ENCODE measurements around the gene S100P. TPM values are rescaled to one million over a fixed set of nuclear protein-coding genes. Genes with fewer than 3 reads are reported as not detected.

Gene S100P
- total and polyA plus RNA-seq, 2 donors from 2014 or later: not detected

- TF ChIP-seq CTCF (IDR thresholded peaks at IDR 0.05; ENCODE audit: borderline replicate concordance, extremely low read depth, insufficient read depth): no peak
Measured at GRCh38 chr4:6702761-6703160, 9.1 kb downstream of the S100P start.

DNA sequence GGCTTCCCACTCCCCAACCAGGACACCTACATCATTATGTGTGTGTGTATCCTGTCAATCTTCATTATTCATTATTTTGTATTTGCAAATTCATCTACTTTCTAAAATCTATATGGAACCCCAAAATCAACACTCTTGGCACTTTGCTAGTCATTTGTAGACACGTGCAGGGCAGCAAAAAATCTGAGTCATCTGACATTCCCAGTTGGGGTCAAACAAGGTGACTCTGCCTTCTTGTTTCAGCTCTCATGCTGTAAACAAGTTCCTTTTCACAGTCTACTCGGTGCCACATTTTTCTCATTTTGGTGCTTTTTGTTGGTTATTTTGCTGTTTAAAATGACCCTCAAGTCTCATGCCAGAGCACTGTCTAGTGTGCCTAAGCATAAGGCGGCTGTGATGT, 10.1 kb downstream of the S100P start:
- Histone ChIP-seq H3K27ac (ENCODE audit: low read depth in 2 of 2, low read length in 2 of 2) (no peak overlapping the region), H3K4me3 (ENCODE audit: low read length in 3 of 3) (no peak overlapping the region), H3K4me1 (ENCODE audit: control insufficient read depth in 2 of 3, insufficient read depth in 2 of 3, low read depth in 1 of 3, low read length in 3 of 3) (peaks cover 0 to 13% (median 9%) of the 10 kb centered on the region in 3 donors), H3K36me3 (ENCODE audit: control insufficient read depth in 2 of 3, insufficient read depth in 3 of 3, low read length in 3 of 3) (peaks cover 5 to 7% (median 7%) of the 10 kb centered on the region in 3 donors), H3K9me3 (ENCODE audit: control insufficient read depth in 2 of 3, insufficient read depth in 1 of 3, low read length in 3 of 3) (no peaks in the 10 kb centered on the region), H3K9ac (ENCODE audit: low read length in 3 of 3) (no peak overlapping the region), H3K27me3 (ENCODE audit: control insufficient read depth, insufficient read depth, low read length) (no peaks in the 10 kb centered on the region)
- DNase-seq (no peak), FAIRE-seq (no peak)
- TF ChIP-seq CTCF (IDR thresholded peaks at IDR 0.05; ENCODE audit: borderline replicate concordance, extremely low read depth, insufficient read depth): no peak
- intact Hi-C loops (cut with DNase I): no loop called here

More at GRCh38 chr4:6702761-6703160, 9.1 kb downstream of the S100P start:
- Histone ChIP-seq H3K4me3 (ENCODE audit: low read length in 3 of 3) (no peak overlapping the region), H3K27ac (ENCODE audit: low read depth in 2 of 2, low read length in 2 of 2) (no peak overlapping the region), H3K36me3 (ENCODE audit: control insufficient read depth in 2 of 3, insufficient read depth in 3 of 3, low read length in 3 of 3) (peaks cover 5 to 7% (median 7%) of the 10 kb centered on the region in 3 donors), H3K4me1 (ENCODE audit: control insufficient read depth in 2 of 3, insufficient read depth in 2 of 3, low read depth in 1 of 3, low read length in 3 of 3) (peaks cover 0 to 8% (median under 1%) of the 10 kb centered on the region in 3 donors), H3K9me3 (ENCODE audit: control insufficient read depth in 2 of 3, insufficient read depth in 1 of 3, low read length in 3 of 3) (no peaks in the 10 kb centered on the region), H3K9ac (ENCODE audit: low read length in 3 of 3) (no peak overlapping the region), H3K27me3 (ENCODE audit: control insufficient read depth, insufficient read depth, low read length) (no peaks in the 10 kb centered on the region)
- FAIRE-seq (no peak), DNase-seq (no peak)
- intact Hi-C loops (cut with DNase I): no loop called here

DNA sequence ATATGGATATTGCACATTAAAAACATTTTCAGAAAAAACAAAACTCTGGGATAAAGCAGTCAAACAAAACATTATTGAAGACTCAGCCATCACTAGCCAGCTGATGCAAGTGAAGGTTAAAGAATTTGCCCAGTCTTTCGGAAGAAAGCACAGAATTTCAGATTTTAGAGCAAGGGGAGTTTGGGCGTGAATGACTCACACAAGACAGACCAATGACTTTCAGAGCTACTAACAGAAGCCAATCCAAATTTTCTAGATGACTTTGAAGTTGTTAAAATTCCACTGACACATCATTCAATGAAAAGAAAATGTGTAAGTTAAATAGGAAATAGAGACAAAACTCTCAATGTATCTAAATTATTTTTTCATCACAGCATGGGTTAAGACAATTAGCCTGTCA, 12.0 kb downstream of the S100P start:
- Histone ChIP-seq H3K36me3 (ENCODE audit: control insufficient read depth in 2 of 3, insufficient read depth in 3 of 3, low read length in 3 of 3) (peaks cover 5 to 7% (median 7%) of the 10 kb centered on the region in 3 donors), H3K9ac (ENCODE audit: low read length in 3 of 3) (no peak overlapping the region), H3K27ac (ENCODE audit: low read depth in 2 of 2, low read length in 2 of 2) (no peak overlapping the region), H3K27me3 (ENCODE audit: control insufficient read depth, insufficient read depth, low read length) (no peaks in the 10 kb centered on the region), H3K9me3 (ENCODE audit: control insufficient read depth in 2 of 3, insufficient read depth in 1 of 3, low read length in 3 of 3) (no peaks in the 10 kb centered on the region), H3K4me3 (ENCODE audit: low read length in 3 of 3) (no peak overlapping the region), H3K4me1 (ENCODE audit: control insufficient read depth in 2 of 3, insufficient read depth in 2 of 3, low read depth in 1 of 3, low read length in 3 of 3) (peaks cover 0 to 13% (median 9%) of the 10 kb centered on the region in 3 donors)
- no peak for TF ChIP-seq CTCF (IDR thresholded peaks at IDR 0.05; ENCODE audit: borderline replicate concordance, extremely low read depth, insufficient read depth)
- FAIRE-seq (no peak), DNase-seq (no peak)
- intact Hi-C loops (cut with DNase I): no loop called here

- no peak for TF ChIP-seq CTCF (IDR thresholded peaks at IDR 0.05; ENCODE audit: borderline replicate concordance, extremely low read depth, insufficient read depth)
- Histone ChIP-seq H3K9ac (ENCODE audit: low read length in 3 of 3) (no peak overlapping the region), H3K36me3 (ENCODE audit: control insufficient read depth in 2 of 3, insufficient read depth in 3 of 3, low read length in 3 of 3) (peaks cover 5 to 7% (median 7%) of the 10 kb centered on the region in 3 donors), H3K4me1 (ENCODE audit: control insufficient read depth in 2 of 3, insufficient read depth in 2 of 3, low read depth in 1 of 3, low read length in 3 of 3) (peaks cover 0 to 13% (median 9%) of the 10 kb centered on the region in 3 donors), H3K27ac (ENCODE audit: low read depth in 2 of 2, low read length in 2 of 2) (no peak overlapping the region), H3K9me3 (ENCODE audit: control insufficient read depth in 2 of 3, insufficient read depth in 1 of 3, low read length in 3 of 3) (no peaks in the 10 kb centered on the region), H3K4me3 (ENCODE audit: low read length in 3 of 3) (no peak overlapping the region), H3K27me3 (ENCODE audit: control insufficient read depth, insufficient read depth, low read length) (no peaks in the 10 kb centered on the region)
- DNase-seq (no peak), FAIRE-seq (no peak)
- intact Hi-C loops (cut with DNase I): no loop called here
Measured at GRCh38 chr4:6706173-6706572, 12.5 kb downstream of the S100P start.

Data from kidney (tissue), 14 donors.